Coronary artery (tissue), 2 donors: ENCODE results near the gene CALM1.

Experiments used
- DNase-seq: peaks from one replicate; pipeline ENCODE4 v3.0.0-alpha.2; 2017; ENCODE audit warnings: low spot score
- H3K27ac ChIP-seq, 2 donors: fragments of 200-600 bp; sonication (generic); one replicate each; pipeline ENCODE4 v1.5.1; 2016 to 2019
- H3K4me3 ChIP-seq: fragments of 200-600 bp; sonication (generic); 2 replicates; pipeline ENCODE4 v1.5.1; 2016; ENCODE audit warnings: mild to moderate bottlenecking, moderate library complexity
- TF ChIP-seq, protein P1 (sequence below): fragments of 200-600 bp; sonication (generic); IDR thresholded peaks from one replicate; pipeline ENCODE4 v1.5.1; 2019; ENCODE audit warnings: antibody characterized with exemption

The CALM1 gene

DNA sequence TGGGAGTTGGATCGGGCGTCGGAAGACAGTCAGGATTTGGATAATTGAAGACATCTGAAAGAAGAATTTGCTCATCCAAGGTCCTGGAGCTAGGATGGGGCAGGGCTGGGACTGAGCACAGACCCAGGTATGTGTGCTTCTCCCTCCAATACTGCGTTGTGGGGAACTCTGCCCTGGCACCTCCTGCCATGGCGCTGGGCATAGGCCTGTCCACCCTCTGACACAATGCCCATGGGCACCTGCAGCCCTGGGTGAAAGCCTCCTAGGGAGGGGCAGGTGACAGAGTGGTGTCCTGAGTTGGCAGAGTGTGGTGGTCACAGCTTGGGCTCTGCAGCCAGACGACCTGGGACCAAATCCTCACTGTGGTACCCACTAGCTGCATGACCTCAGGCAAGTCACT, 53.3 kb downstream of the CALM1 start:
- Histone ChIP-seq H3K27ac (no peak overlapping the region), H3K4me3 (no peak overlapping the region)
- DNase-seq, result no peak
- TF ChIP-seq, protein P1, sequence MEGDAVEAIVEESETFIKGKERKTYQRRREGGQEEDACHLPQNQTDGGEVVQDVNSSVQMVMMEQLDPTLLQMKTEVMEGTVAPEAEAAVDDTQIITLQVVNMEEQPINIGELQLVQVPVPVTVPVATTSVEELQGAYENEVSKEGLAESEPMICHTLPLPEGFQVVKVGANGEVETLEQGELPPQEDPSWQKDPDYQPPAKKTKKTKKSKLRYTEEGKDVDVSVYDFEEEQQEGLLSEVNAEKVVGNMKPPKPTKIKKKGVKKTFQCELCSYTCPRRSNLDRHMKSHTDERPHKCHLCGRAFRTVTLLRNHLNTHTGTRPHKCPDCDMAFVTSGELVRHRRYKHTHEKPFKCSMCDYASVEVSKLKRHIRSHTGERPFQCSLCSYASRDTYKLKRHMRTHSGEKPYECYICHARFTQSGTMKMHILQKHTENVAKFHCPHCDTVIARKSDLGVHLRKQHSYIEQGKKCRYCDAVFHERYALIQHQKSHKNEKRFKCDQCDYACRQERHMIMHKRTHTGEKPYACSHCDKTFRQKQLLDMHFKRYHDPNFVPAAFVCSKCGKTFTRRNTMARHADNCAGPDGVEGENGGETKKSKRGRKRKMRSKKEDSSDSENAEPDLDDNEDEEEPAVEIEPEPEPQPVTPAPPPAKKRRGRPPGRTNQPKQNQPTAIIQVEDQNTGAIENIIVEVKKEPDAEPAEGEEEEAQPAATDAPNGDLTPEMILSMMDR, result no peak

DNA sequence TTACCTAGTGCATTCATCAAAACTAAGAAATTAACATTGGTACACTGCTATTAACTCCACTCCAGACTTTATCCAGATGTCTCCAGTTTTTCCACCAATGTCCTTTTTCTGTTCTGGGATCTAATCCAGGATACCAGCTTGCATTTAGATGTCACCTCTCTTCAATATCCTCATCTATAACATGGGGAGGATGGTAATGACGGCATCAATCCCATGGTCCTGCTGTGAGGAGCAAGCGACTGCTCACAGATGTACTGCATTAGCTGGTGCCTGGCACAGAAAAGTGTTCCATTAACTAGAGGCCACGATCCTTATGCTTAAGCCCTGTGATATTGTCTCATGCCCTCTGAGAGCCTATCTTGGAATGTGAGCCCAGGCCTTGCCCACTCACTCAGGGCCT, 53.8 kb downstream of the CALM1 start:
- no peak overlapping the region for H3K27ac ChIP-seq
- no peak for DNase-seq
- TF ChIP-seq, protein P1, result no peak

DNA sequence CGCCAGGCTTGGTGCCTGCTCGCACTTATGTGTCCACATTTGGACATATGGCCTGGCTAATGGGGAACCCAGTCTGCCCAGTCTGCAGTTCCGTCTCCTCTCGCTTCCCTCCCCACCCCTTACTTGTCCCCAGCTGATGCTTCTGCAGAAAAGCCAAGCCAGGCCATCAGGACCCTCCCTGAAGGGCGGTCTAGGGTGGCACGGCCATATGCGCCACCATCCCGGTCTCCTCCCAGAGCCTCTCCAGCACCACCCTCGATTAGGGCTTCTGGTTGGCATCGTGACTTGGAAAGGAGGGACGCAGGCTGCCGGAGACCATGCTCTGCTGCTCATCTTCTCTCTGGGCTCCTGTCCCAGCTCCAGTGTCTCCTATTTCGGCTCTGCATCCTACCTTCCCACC, 54.6 kb downstream of the CALM1 start:
- no peak for DNase-seq

More for the DNA sequence above, 53.8 kb downstream of the CALM1 start:
- H3K4me3 ChIP-seq, result no peak overlapping the region

DNA sequence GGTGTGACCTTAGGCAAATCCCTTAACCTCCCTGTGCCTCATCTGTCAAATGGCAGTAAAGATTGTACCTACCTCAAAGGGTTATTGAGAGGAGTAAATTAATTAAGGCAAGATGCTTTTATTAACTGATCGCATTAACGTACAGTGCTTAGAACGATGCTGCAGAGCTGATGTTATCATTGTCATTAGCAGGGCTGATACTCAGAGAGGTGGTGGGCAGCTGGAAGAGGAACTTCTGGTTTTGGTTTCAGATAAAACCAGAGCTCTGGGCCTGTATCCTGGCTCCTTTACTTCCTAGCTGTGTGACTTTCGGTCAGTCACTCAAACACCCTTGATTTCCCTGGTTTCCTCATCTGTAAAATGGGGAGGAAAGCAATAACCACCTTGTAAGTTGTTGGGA, 55.1 kb downstream of the CALM1 start:
- TF ChIP-seq, protein P1, result no peak
- no peak overlapping the region for H3K27ac ChIP-seq
- no peak for DNase-seq
- H3K4me3 ChIP-seq, result no peak overlapping the region

More for the DNA sequence above, 54.6 kb downstream of the CALM1 start:
- Histone ChIP-seq H3K27ac (no peak overlapping the region), H3K4me3 (no peak overlapping the region)
- TF ChIP-seq, protein P1, result no peak

DNA sequence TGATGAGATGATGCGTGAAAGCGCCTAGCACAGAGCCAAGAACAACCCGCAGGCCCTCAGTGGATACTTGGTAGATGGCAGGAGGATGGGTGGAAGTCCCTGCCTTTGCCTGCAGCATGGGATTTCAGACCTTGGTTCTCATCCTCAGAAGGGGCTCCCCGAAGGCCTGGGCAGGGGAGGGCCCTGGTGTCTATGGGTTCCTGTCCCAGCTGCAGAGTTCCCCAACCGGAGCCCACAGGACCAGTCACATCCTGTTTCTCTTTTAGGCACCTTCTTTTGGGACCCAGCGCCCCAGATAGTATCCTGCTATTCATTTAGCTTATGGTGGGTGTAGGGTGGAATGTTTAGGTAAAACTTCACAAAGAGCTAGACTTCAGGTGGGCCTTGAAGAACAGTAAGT, 55.5 kb downstream of the CALM1 start:
- Histone ChIP-seq H3K4me3 (no peak overlapping the region), H3K27ac (no peak overlapping the region)
- TF ChIP-seq, protein P1, result no peak
- no peak for DNase-seq

DNA sequence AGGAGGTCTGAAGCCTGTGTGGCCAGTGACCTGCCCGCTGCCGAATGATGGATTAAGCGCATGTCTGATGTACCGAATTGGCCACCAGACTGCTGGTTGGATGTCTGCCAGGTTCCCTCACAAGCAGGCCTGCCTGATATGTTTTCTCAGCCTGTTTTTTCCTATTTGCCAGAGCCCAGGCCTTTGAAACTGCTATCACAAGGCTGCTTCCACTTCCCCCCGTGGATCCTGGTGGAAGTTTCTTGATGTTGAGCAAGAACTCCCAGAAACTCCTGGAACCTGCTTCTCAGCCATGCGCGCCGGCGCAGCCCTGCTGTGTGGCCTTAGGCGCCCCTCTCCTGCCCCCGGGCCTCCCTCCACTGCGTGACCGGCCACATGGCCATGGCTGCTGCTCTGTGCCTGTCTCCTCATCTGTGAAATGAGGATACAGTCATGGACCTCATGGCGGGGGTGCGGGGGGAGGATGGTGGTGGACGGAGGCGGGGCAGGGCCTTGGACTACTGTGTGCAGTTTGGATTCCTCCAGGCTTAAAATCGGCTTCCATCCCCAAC, 56.6 kb downstream of the CALM1 start:
- no peak for DNase-seq
- H3K4me3 ChIP-seq, result peak overlapping the region; percentile 55
- H3K27ac ChIP-seq, result no peak overlapping the region
- TF ChIP-seq, protein P1, result no peak
